ENCODE measurements around the gene DAB2.

The DAB2 gene

DNA sequence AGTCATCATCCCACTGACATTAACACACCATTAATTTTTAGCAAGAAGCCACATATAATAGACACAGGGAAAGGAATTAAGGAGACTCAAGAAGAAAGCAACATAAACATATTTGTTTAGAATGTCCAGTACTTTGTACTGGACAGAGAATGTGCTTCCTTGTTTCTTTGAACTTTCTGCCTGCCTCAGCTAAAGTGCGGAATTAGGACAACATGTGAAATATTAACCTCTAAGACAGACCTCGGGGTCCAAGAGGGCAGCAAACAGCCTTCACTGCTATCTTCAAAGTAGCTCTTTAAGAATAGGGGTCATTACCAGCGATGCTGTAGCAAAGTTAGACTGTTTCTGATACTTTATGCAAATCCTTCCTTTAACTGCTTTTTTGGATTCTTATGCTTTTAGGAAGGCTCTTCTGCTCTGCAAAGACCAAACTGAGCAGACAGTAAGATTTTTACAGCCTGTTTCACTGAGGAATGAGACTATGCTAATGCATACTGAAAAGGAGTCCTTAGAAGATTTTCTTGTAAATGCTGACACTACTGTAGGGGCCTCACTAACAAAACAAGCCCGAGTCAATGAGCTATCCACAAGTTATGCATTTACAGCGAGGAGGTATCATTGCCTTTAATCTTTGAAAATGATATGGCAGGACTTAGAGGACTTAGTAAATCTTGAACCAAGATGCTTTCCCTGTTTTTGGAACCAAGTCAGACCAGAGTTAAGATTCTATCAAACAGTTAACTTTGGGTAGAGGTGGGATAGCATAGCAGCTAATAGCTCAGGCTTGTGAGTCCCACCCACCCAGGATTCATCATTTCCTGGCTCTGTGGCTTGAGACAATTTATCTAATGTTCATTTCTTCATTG is 23.8 kb downstream of the DAB2 start:
- H3K27me3 Mint-ChIP-seq (ENCODE audit: low read depth), result no peaks in the 10 kb centered on the region
- no peaks in the 10 kb centered on the region for H3K36me3 Mint-ChIP-seq (ENCODE audit: low read depth)
- no peak overlapping the region for H3K4me3 Mint-ChIP-seq
- DNase-seq (ENCODE audit: low spot score), result no peak
- no peak overlapping the region for H3K27ac Mint-ChIP-seq
- H3K4me1 Mint-ChIP-seq (ENCODE audit: low read depth), result no peaks in the 10 kb centered on the region
- no peaks in the 10 kb centered on the region for H3K9me3 Mint-ChIP-seq

DNA sequence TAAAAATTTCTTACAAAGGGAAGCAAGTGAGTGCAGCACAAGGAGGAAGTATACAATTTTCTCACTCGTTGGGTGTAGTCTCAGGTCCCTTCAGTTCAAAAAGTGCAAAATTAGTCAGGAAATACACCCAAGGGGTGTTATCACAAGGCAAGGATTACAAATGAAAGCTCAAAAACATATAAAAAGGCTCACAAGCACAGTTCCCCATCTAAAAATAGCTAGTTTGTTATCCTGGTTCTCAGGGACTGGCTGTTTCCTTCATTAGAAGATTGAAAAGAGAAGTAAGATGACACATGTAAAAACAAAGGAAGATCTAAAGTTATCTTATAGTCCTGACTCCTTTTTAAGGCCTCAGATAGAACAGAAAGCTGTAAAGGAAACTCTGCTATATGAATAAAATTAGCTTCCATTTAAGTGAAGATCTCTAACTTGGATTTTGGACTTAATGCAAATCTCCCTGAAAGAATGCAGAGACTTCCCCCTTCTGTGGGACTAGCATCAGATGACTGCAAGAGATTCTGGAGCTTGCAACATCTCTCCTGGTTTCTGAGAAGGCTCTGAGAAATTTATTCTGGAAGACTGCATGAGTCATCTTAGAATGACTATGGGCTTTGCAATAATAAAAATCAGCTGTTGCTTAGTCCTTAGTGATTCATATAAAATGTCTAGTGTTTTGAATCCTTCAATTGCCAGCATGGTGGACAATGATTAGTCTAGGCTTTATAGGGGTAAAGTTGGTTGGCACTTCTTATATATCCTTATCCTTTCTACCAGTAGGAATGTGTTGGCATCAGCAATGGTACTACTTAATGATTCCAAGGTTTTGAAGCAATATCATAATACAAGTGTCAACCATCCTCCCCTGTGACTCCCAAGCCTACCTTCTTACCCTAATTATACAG is 25.4 kb downstream of the DAB2 start:
- no peaks in the 10 kb centered on the region for H3K27me3 Mint-ChIP-seq (ENCODE audit: low read depth)
- H3K4me1 Mint-ChIP-seq (ENCODE audit: low read depth), result no peaks in the 10 kb centered on the region
- no peaks in the 10 kb centered on the region for H3K9me3 Mint-ChIP-seq
- DNase-seq (ENCODE audit: low spot score), result no peak
- H3K36me3 Mint-ChIP-seq (ENCODE audit: low read depth), result no peaks in the 10 kb centered on the region
- no peak overlapping the region for H3K4me3 Mint-ChIP-seq
- H3K27ac Mint-ChIP-seq, result no peak overlapping the region

GRCh38 chr5:39396843-39397242 is 27.9 kb downstream of the DAB2 start:
- H3K4me3 Mint-ChIP-seq, result no peak overlapping the region
- no peaks in the 10 kb centered on the region for H3K4me1 Mint-ChIP-seq (ENCODE audit: low read depth)
- H3K9me3 Mint-ChIP-seq, result no peaks in the 10 kb centered on the region
- no peak for DNase-seq (ENCODE audit: low spot score)
- no peaks in the 10 kb centered on the region for H3K27me3 Mint-ChIP-seq (ENCODE audit: low read depth)
- no peaks in the 10 kb centered on the region for H3K36me3 Mint-ChIP-seq (ENCODE audit: low read depth)
- H3K27ac Mint-ChIP-seq, result no peak overlapping the region

DNA sequence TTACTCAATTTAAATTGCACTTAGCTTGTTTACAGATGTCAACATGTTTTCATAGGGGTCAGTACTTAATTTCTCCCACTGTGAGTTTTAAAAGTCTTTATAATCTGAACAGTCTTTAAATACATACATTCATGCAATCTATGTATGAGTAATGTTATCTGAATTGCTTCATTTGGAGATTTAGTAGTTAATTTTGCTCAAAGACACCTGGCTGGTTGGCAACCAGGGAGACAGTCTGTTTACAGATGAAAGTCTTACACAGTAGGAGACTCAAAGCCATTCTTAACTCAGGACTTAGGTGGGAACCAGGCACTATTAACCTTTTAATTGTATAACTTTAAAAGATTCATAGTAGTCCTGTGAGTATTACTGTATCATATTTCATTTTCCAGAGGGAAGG is 29.3 kb downstream of the DAB2 start:
- no peaks in the 10 kb centered on the region for H3K36me3 Mint-ChIP-seq (ENCODE audit: low read depth)
- no peaks in the 10 kb centered on the region for H3K4me1 Mint-ChIP-seq (ENCODE audit: low read depth)
- no peaks in the 10 kb centered on the region for H3K9me3 Mint-ChIP-seq
- H3K27ac Mint-ChIP-seq, result no peak overlapping the region
- peaks cover 2% of the 10 kb centered on the region for H3K27me3 Mint-ChIP-seq (ENCODE audit: low read depth)
- no peak for DNase-seq (ENCODE audit: low spot score)
- H3K4me3 Mint-ChIP-seq, result no peak overlapping the region

- no peak overlapping the region for H3K4me3 Mint-ChIP-seq
- H3K9me3 Mint-ChIP-seq, result no peaks in the 10 kb centered on the region
- no peak overlapping the region for H3K27ac Mint-ChIP-seq
- H3K27me3 Mint-ChIP-seq (ENCODE audit: low read depth), result peaks cover 2% of the 10 kb centered on the region
- no peak for DNase-seq (ENCODE audit: low spot score)
- H3K4me1 Mint-ChIP-seq (ENCODE audit: low read depth), result no peaks in the 10 kb centered on the region
- H3K36me3 Mint-ChIP-seq (ENCODE audit: low read depth), result no peaks in the 10 kb centered on the region
Measured at GRCh38 chr5:39394946-39395345, 29.8 kb downstream of the DAB2 start.

GRCh38 chr5:39390945-39391344 is 33.8 kb downstream of the DAB2 start:
- no peak for DNase-seq (ENCODE audit: low spot score)
- Mint-ChIP-seq H3K27me3 (ENCODE audit: low read depth) (peaks cover 2% of the 10 kb centered on the region), H3K9me3 (no peaks in the 10 kb centered on the region), H3K4me1 (ENCODE audit: low read depth) (no peaks in the 10 kb centered on the region), H3K4me3 (no peak overlapping the region), H3K36me3 (ENCODE audit: low read depth) (no peaks in the 10 kb centered on the region), H3K27ac (no peak overlapping the region)

GRCh38 chr5:39387293-39387692 is 37.5 kb downstream of the DAB2 start:
- Mint-ChIP-seq H3K27ac (no peak overlapping the region), H3K4me1 (ENCODE audit: low read depth) (no peaks in the 10 kb centered on the region), H3K27me3 (ENCODE audit: low read depth) (peaks cover 2% of the 10 kb centered on the region), H3K9me3 (no peaks in the 10 kb centered on the region), H3K36me3 (ENCODE audit: low read depth) (no peaks in the 10 kb centered on the region), H3K4me3 (no peak overlapping the region)
- no peak for DNase-seq (ENCODE audit: low spot score)

DNA sequence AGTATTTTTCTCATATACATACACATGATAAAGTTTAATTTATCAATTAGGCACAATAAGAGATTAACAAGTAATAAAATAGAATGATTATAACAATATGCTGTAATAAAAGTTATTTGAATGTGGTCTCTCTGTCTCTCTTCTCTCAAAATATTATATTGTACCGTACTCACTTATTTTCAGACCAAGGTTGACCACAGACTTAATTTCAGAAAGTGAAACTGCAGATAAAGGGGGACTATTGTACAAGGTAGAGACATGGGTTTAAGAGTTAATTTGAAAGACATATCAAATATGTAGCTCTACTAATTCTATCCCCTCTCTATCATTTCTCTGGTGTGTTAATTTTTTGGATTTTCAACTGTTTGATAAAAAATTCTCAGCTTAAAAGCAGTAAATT is 40.5 kb downstream of the DAB2 start:
- no peak for DNase-seq (ENCODE audit: low spot score)
- Mint-ChIP-seq H3K4me1 (ENCODE audit: low read depth) (no peaks in the 10 kb centered on the region), H3K9me3 (no peaks in the 10 kb centered on the region), H3K4me3 (no peak overlapping the region), H3K27me3 (ENCODE audit: low read depth) (peaks cover 3% of the 10 kb centered on the region), H3K27ac (no peak overlapping the region), H3K36me3 (ENCODE audit: low read depth) (no peaks in the 10 kb centered on the region)

GRCh38 chr5:39381376-39381775 is 43.4 kb downstream of the DAB2 start:
- no peak for DNase-seq (ENCODE audit: low spot score)
- Mint-ChIP-seq H3K27ac (no peak overlapping the region), H3K27me3 (ENCODE audit: low read depth) (peaks cover 4% of the 10 kb centered on the region)

DNA sequence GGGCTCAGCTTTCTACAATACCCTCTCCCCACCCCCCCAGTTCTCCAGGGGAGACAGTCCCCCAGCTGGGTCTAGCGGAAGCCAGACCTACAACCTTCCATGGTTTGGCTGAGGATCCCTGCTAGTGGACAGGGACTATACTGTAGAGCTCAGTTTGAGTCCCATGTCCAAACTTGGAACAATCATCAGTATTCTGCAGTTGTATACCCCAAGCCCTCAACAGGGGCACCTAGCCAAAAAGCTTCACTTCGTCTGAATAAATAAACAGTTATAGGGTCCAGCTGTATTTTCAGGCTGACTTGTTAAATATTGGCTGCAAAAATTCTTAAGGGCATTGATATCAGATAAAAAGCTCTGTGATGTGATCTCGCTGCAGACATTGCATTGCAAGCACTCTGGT is 45.1 kb downstream of the DAB2 start:
- no peak for DNase-seq (ENCODE audit: low spot score)
- H3K27me3 Mint-ChIP-seq (ENCODE audit: low read depth), result peaks cover 10% of the 10 kb centered on the region

More at GRCh38 chr5:39381376-39381775, 43.4 kb downstream of the DAB2 start:
- Mint-ChIP-seq H3K4me1 (ENCODE audit: low read depth) (no peaks in the 10 kb centered on the region), H3K36me3 (ENCODE audit: low read depth) (no peaks in the 10 kb centered on the region), H3K4me3 (no peak overlapping the region), H3K9me3 (no peaks in the 10 kb centered on the region)

GRCh38 chr5:39377613-39378012 is 47.2 kb downstream of the DAB2 start:
- Mint-ChIP-seq H3K27me3 (ENCODE audit: low read depth) (peaks cover 16% of the 10 kb centered on the region), H3K27ac (no peak overlapping the region)

More for the DNA sequence above, 45.1 kb downstream of the DAB2 start:
- Mint-ChIP-seq H3K27ac (no peak overlapping the region), H3K9me3 (no peaks in the 10 kb centered on the region), H3K4me3 (no peak overlapping the region), H3K36me3 (ENCODE audit: low read depth) (no peaks in the 10 kb centered on the region), H3K4me1 (ENCODE audit: low read depth) (no peaks in the 10 kb centered on the region)

GRCh38 chr5:39376293-39376714 is 48.5 kb downstream of the DAB2 start:
- Mint-ChIP-seq H3K4me1 (ENCODE audit: low read depth) (no peaks in the 10 kb centered on the region), H3K4me3 (no peak overlapping the region), H3K27ac (no peak overlapping the region), H3K9me3 (no peaks in the 10 kb centered on the region), H3K36me3 (ENCODE audit: low read depth) (no peaks in the 10 kb centered on the region), H3K27me3 (ENCODE audit: low read depth) (peaks cover 18% of the 10 kb centered on the region)
- peak; percentile 14 for DNase-seq (ENCODE audit: low spot score)

More at GRCh38 chr5:39377613-39378012, 47.2 kb downstream of the DAB2 start:
- Mint-ChIP-seq H3K4me3 (no peak overlapping the region), H3K36me3 (ENCODE audit: low read depth) (no peaks in the 10 kb centered on the region), H3K9me3 (no peaks in the 10 kb centered on the region), H3K4me1 (ENCODE audit: low read depth) (no peaks in the 10 kb centered on the region)
- DNase-seq (ENCODE audit: low spot score), result no peak

DNA sequence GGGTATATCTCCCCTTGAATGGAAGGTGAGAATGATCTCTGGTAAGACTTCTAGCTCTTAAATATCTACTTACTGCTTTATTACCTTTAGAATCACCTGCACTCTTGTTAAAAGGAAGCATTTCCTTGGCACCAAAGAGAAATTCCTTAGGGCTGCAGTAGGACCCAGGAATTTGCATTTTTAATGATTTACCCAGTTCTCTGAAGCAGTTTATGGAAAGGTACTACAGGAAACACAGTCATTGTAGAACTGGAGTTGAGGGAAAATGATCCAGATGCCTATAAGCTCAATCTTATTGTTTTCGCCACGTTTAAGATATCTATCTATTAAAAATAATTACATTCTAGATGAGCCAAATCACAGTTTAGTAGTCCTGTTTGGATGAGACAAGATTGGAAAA is 51.0 kb downstream of the DAB2 start:
- Mint-ChIP-seq H3K4me3 (no peak overlapping the region), H3K9me3 (no peaks in the 10 kb centered on the region), H3K36me3 (ENCODE audit: low read depth) (no peaks in the 10 kb centered on the region), H3K4me1 (ENCODE audit: low read depth) (no peaks in the 10 kb centered on the region), H3K27ac (no peak overlapping the region), H3K27me3 (ENCODE audit: low read depth) (peaks cover 15% of the 10 kb centered on the region)
- DNase-seq (ENCODE audit: low spot score), result no peak

DNA sequence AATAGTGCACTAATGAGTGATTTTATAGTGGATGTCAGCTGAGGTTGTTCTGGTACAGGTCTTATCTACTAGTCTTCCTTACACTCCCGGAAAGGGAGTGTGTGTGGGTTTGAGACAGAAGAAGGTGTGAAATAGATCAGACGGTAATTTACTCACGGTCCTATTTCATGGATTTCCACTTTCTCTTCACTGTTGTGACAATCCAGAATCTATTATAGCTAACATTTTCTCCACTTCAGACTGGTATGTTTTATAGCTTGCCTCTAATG is 53.5 kb downstream of the DAB2 start:
- Mint-ChIP-seq H3K4me3 (no peak overlapping the region), H3K4me1 (ENCODE audit: low read depth) (no peaks in the 10 kb centered on the region)

More for the DNA sequence above, 53.5 kb downstream of the DAB2 start:
- H3K36me3 Mint-ChIP-seq (ENCODE audit: low read depth), result no peaks in the 10 kb centered on the region
- peaks cover 13% of the 10 kb centered on the region for H3K27me3 Mint-ChIP-seq (ENCODE audit: low read depth)
- no peaks in the 10 kb centered on the region for H3K9me3 Mint-ChIP-seq
- DNase-seq (ENCODE audit: low spot score), result no peak
- H3K27ac Mint-ChIP-seq, result no peak overlapping the region

Data from T-helper 2 cell treated with Interferon-gamma antibody and Interleukin-4, amounts not matched to agents 5 μg/mL and 100 μg/mL, for 36 hours (primary cell).